ENCODE results near the gene HOXA5. TPM values are rescaled to one million over a fixed set of nuclear protein-coding genes. Genes with fewer than 3 reads are reported as not detected.

Gene HOXA5
- total RNA-seq, 1 donor from 2014 or later, result 22.0 TPM

- Histone ChIP-seq H3K27ac (peak overlapping the region; percentile 89 to 97), H3K9me3 (no peaks in the 10 kb centered on the region), H3K4me3 (peak overlapping the region; percentile 41 to 79), H3K36me3 (no peaks in the 10 kb centered on the region), H3K27me3 (no peaks in the 10 kb centered on the region), H3K4me1 (peaks cover 12 to 30% of the 10 kb centered on the region in 2 donors)
- peak in 1 of 2 donors; percentile 71 for DNase-seq (ENCODE audit: low spot score in 2 of 2)
- intact Hi-C loops (cut with DNase I), result no loop called here
- TF ChIP-seq, protein P1, sequence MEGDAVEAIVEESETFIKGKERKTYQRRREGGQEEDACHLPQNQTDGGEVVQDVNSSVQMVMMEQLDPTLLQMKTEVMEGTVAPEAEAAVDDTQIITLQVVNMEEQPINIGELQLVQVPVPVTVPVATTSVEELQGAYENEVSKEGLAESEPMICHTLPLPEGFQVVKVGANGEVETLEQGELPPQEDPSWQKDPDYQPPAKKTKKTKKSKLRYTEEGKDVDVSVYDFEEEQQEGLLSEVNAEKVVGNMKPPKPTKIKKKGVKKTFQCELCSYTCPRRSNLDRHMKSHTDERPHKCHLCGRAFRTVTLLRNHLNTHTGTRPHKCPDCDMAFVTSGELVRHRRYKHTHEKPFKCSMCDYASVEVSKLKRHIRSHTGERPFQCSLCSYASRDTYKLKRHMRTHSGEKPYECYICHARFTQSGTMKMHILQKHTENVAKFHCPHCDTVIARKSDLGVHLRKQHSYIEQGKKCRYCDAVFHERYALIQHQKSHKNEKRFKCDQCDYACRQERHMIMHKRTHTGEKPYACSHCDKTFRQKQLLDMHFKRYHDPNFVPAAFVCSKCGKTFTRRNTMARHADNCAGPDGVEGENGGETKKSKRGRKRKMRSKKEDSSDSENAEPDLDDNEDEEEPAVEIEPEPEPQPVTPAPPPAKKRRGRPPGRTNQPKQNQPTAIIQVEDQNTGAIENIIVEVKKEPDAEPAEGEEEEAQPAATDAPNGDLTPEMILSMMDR (IDR thresholded peaks at IDR 0.05), result no peak
Observed at GRCh38 chr7:27108390-27109127, 34.9 kb downstream of the HOXA5 start.

- peak in 1 of 2 donors; percentile 75 for DNase-seq (ENCODE audit: low spot score in 2 of 2)
- Histone ChIP-seq H3K27ac (peak overlapping the region; percentile 89 to 97), H3K4me1 (peaks cover 12 to 30% of the 10 kb centered on the region in 2 donors), H3K36me3 (no peaks in the 10 kb centered on the region), H3K4me3 (peak overlapping the region; percentile 46 to 79), H3K9me3 (no peaks in the 10 kb centered on the region), H3K27me3 (no peaks in the 10 kb centered on the region)
- intact Hi-C loops (cut with DNase I), result no loop called here
- TF ChIP-seq, protein P1 (IDR thresholded peaks at IDR 0.05), result no peak
Observed at GRCh38 chr7:27107391-27108381, 35.8 kb downstream of the HOXA5 start.

GRCh38 chr7:27106901-27107240, 36.6 kb downstream of the HOXA5 start:
- Histone ChIP-seq H3K9me3 (no peaks in the 10 kb centered on the region), H3K4me1 (peaks cover 12 to 30% of the 10 kb centered on the region in 2 donors), H3K4me3 (peak overlapping the region; percentile 46 to 79), H3K36me3 (no peaks in the 10 kb centered on the region), H3K27ac (peak overlapping the region; percentile 89 to 97), H3K27me3 (no peaks in the 10 kb centered on the region)
- intact Hi-C loops (cut with DNase I), result no loop called here
- no peak for DNase-seq (ENCODE audit: low spot score in 2 of 2)
- TF ChIP-seq, protein P1 (IDR thresholded peaks at IDR 0.05), result no peak

GRCh38 chr7:27106181-27106900, 37.1 kb downstream of the HOXA5 start:
- Histone ChIP-seq H3K36me3 (no peaks in the 10 kb centered on the region), H3K27ac (peak overlapping the region; percentile 89 to 97), H3K9me3 (no peaks in the 10 kb centered on the region), H3K4me1 (peaks cover 12 to 30% of the 10 kb centered on the region in 2 donors), H3K4me3 (peak overlapping the region; percentile 46 to 79), H3K27me3 (no peaks in the 10 kb centered on the region)
- peak in 1 of 2 donors; percentile 66 for DNase-seq (ENCODE audit: low spot score in 2 of 2)
- TF ChIP-seq, protein P1 (IDR thresholded peaks at IDR 0.05), result no peak
- intact Hi-C loops (cut with DNase I), result no loop called here

Data from ascending aorta (tissue), 2 donors.